Testis (tissue), 3 donors: ENCODE results near the gene LY6G6D. TPM values are rescaled to one million over a fixed set of nuclear protein-coding genes. Genes with fewer than 3 reads are reported as not detected.

Experiments
- DNase-seq: peaks from one replicate; pipeline ENCODE4 v3.0.0-alpha.2; 2019
- H3K27ac ChIP-seq, 2 donors: fragments of 200-600 bp; sonication (generic); one replicate each; pipeline ENCODE4 v1.5.1; 2019
- H3K27me3 ChIP-seq: fragments of 200-600 bp; sonication (generic); one replicate; pipeline ENCODE4 v1.5.1; 2019
- H3K36me3 ChIP-seq: fragments of 200-600 bp; sonication (generic); one replicate; pipeline ENCODE4 v1.5.1; 2017; ENCODE audit warnings: low read depth; ENCODE audit errors: missing control alignments
- H3K4me1 ChIP-seq: fragments of 200-600 bp; sonication (generic); one replicate; pipeline ENCODE4 v1.5.1; 2019
- H3K4me3 ChIP-seq, 2 donors: fragments of 200-600 bp; sonication (generic); one replicate each; pipeline ENCODE4 v1.5.1; 2017 to 2019
- H3K9me3 ChIP-seq: fragments of 200-600 bp; sonication (generic); one replicate; pipeline ENCODE4 v1.5.1; 2017
- POLR2A ChIP-seq: fragments of 450-650 bp; IDR thresholded peaks from one replicate; pipeline ENCODE4 v1.6.1; 2017; ENCODE audit warnings: antibody characterized with exemption, mild to moderate bottlenecking, moderate library complexity
- WGBS, 2 donors: methylation state at CpG; one replicate each; pipeline ENCODE4 v1.1.5; 2018; 5-methylcytosine and 5-hydroxymethylcytosine counted together
- intact Hi-C: fragments of 100-400 bp; cut with DNase I; formaldehyde crosslinking; loops from one replicate; pipeline ENCODE4 v1.15.1; 2023; ENCODE audit warnings: low total_unique reads
- polyA plus RNA-seq: library from polyadenylated mRNA; stranded (reverse); fragments of 350-450 nt; fragmentation: Illumina TruSeq; extraction: RNeasy Lipid Tissue Mini Kit (QIAGEN cat#74804); gene quantifications from one replicate; pipeline ENCODE4 v1.2.3, GENCODE V29; 2014; ENCODE audit warnings: low read depth, low replicate concordance; ENCODE audit not compliant: insufficient read depth
- total RNA-seq, 2 donors: library from RNA; depleted of rRNA; stranded (reverse); fragments of >200 nt; gene quantifications; one replicate each; pipeline ENCODE4 v1.2.3, GENCODE V29; 2016
- TF ChIP-seq, protein P1 (sequence below), 3 experiments: fragments of 450-650 bp in 2 of 3; fragments of 200-600 bp in 1 of 3; sonication (generic) in 1 of 3; IDR thresholded peaks; one replicate each; pipeline ENCODE4 v1.5.1; 2016 to 2019; ENCODE audit warnings: antibody characterized with exemption in 3 of 3, mild to moderate bottlenecking in 2 of 3, moderate library complexity in 1 of 3

Gene LY6G6D
- total and polyA plus RNA-seq, 3 donors from 2014 or later: not detected

DNA sequence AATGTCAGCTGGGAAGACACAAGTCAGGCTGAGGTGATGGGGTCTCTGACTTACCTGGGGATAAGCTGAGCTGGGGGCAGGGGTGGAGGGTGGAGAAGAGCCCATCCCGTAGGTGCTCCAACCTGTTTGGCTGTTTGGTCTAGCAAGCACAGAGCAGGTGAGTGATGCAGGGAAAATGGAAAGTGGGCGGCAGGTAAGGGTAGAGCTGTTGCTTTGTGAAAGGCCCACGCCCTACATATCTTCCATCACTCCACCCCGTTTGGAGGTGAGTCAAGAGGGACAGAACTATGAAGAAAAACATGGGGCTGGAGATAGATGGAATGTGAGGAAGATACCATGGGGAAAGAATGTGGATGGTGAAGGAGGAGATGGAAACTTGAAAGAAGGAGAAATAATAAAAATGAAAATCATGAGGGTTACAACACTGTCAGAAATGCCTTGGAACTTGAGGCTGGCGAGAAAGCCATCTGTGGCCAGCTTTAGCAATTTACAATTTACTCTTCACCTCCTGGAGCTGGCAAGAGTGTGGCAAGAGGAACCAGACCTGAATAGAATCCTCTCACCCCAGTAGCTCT is 5.1 kb downstream of the LY6G6D start:
- Histone ChIP-seq H3K4me3 (no peak overlapping the region), H3K9me3 (no peaks in the 10 kb centered on the region), H3K27ac (no peak overlapping the region), H3K4me1 (peaks cover 3% of the 10 kb centered on the region), H3K36me3 (no peaks in the 10 kb centered on the region), H3K27me3 (no peaks in the 10 kb centered on the region)
- 85 to 93% methylated on average over 5 of the region's 5 CpGs for WGBS, 2 donors
- TF ChIP-seq, protein P1, sequence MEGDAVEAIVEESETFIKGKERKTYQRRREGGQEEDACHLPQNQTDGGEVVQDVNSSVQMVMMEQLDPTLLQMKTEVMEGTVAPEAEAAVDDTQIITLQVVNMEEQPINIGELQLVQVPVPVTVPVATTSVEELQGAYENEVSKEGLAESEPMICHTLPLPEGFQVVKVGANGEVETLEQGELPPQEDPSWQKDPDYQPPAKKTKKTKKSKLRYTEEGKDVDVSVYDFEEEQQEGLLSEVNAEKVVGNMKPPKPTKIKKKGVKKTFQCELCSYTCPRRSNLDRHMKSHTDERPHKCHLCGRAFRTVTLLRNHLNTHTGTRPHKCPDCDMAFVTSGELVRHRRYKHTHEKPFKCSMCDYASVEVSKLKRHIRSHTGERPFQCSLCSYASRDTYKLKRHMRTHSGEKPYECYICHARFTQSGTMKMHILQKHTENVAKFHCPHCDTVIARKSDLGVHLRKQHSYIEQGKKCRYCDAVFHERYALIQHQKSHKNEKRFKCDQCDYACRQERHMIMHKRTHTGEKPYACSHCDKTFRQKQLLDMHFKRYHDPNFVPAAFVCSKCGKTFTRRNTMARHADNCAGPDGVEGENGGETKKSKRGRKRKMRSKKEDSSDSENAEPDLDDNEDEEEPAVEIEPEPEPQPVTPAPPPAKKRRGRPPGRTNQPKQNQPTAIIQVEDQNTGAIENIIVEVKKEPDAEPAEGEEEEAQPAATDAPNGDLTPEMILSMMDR (IDR thresholded peaks at IDR 0.05): no peak
- no peak for TF ChIP-seq POLR2A
- intact Hi-C loops: no loop called here
- DNase-seq: no peak

DNA sequence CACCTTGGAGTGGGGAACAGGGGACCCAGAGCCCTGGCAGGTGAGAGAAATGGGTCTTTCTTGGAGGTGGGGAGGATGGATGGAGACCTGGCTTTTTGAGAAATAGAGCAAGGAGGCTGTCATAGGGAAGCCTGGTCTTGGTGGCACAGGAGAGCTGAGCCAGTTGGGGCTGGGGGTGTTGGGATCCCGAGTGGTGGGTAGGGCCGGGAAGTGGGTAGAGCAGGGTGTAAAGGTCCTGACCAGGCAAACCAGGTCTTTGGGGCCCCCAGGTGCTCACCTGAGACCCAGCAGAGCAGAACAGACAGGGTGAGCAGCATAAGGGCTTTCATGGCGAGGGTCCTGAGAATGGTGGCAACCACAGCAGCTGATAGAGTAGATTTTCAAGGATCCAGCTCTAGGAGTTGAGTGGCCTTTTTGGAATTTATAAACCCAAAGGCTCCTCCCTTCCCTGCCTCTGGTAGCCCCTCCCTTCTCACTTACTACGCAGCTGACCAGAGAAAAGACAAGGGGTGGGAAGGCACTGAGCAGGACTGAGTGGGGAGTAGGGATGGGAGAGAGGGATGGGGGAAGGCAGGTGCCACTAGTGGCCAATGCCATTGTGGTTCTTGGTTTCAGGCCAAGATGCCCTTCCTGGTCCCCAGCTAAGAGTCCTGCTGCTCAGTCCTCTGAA is 6.3 kb downstream of the LY6G6D start, which contains the start of gene LY6G6C:
TSS of gene LY6G6C (minus strand) at position 396 of the 670 bp plus-strand sequence. CDS start at position 329, 67 bp downstream.
- Histone ChIP-seq H3K27me3 (no peaks in the 10 kb centered on the region), H3K27ac (no peak within 1 kb of the TSS), H3K4me1 (no peaks in the 10 kb centered on the region), H3K4me3 (no peak within 1 kb of the TSS), H3K9me3 (no peaks in the 10 kb centered on the region), H3K36me3 (no peaks in the 10 kb centered on the region)
- WGBS, 2 donors: 89 to 91% methylated on average over 4 of the region's 4 CpGs
- TF ChIP-seq, protein P1 (IDR thresholded peaks at IDR 0.05): no peak
- TF ChIP-seq POLR2A: no peak
- intact Hi-C loops: no loop called here
- no peak for DNase-seq

DNA sequence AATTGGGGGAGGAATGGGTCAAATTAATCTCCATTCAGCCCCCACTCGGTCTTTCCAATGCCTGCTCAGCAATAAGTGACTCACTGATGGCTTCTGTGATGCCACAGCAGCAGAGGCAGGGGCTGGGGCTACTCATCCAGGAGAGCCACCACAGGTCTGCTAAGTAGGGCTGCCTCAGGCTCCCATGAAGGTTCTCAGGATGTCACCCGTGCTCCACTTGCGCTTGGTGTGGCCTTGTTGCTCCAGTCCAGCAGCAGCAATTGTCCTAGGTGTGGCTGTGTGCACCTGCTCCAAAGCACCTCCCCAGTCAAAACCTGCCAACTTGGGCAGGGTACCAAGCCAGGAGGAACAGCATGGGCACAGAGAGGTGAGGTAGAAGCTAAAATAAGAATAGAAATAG is 7.0 kb downstream of the LY6G6D start:
- Histone ChIP-seq H3K36me3 (no peaks in the 10 kb centered on the region), H3K9me3 (no peaks in the 10 kb centered on the region), H3K4me1 (no peaks in the 10 kb centered on the region), H3K4me3 (no peak overlapping the region), H3K27me3 (no peaks in the 10 kb centered on the region), H3K27ac (no peak overlapping the region)
- no peak for DNase-seq
- TF ChIP-seq, protein P1 (IDR thresholded peaks at IDR 0.05): no peak
- TF ChIP-seq POLR2A: no peak
- 97 to 100% methylated on average over 3 of the region's 3 CpGs for WGBS, 2 donors
- intact Hi-C loops: no loop called here

DNA sequence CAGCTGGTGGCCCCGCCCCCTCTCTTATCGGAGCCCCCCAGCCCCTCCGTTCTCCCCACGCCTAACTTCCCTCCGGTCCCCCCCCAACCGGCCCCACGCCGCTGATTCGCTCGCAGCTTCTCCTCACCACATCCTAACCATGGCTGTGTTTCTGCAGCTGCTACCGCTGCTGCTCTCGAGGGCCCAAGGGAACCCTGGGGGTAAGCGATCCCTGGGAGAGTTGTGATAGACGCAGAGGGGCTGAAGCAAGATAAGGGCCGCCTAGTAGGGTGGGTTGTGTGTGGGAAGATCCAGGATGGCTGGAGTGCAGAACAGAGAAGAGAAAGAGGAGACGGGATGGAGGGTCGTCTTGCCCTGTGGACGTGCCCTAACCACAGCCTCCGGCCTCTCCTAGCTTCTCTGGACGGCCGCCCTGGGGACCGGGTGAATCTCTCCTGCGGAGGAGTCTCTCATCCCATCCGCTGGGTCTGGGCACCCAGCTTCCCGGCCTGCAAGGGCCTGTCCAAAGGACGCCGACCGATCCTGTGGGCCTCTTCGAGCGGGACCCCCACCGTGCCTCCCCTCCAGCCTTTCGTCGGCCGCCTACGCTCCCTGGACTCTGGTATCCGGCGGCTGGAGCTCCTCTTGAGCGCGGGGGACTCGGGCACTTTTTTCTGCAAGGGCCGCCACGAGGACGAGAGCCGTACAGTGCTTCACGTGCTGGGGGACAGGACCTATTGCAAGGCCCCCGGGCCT is 8.3 kb downstream of the LY6G6D start, which contains the start of gene MPIG6B:
TSS of gene MPIG6B (plus strand) at position 129 of the 735 bp plus-strand sequence. CDS start at position 140, 11 bp downstream.
- WGBS, 2 donors: 29 to 59% methylated on average over 26 to 46 of the region's 46 CpGs
- H3K4me3 ChIP-seq: no peak within 1 kb of the TSS
- no peak for DNase-seq
- H3K36me3 ChIP-seq: no peaks in the 10 kb centered on the region
- H3K4me1 ChIP-seq: peaks cover 6% of the 10 kb centered on the region
- intact Hi-C loops: no loop called here
- no peaks in the 10 kb centered on the region for H3K9me3 ChIP-seq
- H3K27me3 ChIP-seq: no peaks in the 10 kb centered on the region
- TF ChIP-seq POLR2A: no peak
- TF ChIP-seq, protein P1 (IDR thresholded peaks at IDR 0.05): no peak
- H3K27ac ChIP-seq: no peak within 1 kb of the TSS
